HL-60 (cell line): ENCODE results near the gene WHAMM.

Experiments used
- DNase-seq, 2 experiments: peaks; one replicate each; pipeline ENCODE4 v3.0.0-alpha.2; 2010 to 2020; ENCODE audit warnings: low read depth in 1 of 2, low spot score in 1 of 2
- H3K27ac ChIP-seq: fragments of 250-450 bp; sonication (Bioruptor Pico); replicated peaks from 2 replicates; pipeline ENCODE4 v1.5.1; 2020; ENCODE audit warnings: mild to moderate bottlenecking, moderate library complexity
- H3K27me3 ChIP-seq: fragments of 250-450 bp; sonication (Bioruptor Pico); 2 replicates; pipeline ENCODE4 v1.5.1; 2021; ENCODE audit warnings: mild to moderate bottlenecking, moderate library complexity; ENCODE audit not compliant: insufficient read depth, poor library complexity, severe bottlenecking
- H3K4me3 ChIP-seq: replicated peaks from 2 replicates; pipeline ENCODE4 v1.5.1; 2011; ENCODE audit warnings: mild to moderate bottlenecking, control low read depth, low read length; ENCODE audit not compliant: insufficient read depth
- CTCF ChIP-seq: IDR thresholded peaks from one replicate; pipeline ENCODE4 v1.5.1; 2011; ENCODE audit warnings: low read length, control low read depth, inconsistent platforms; ENCODE audit not compliant: insufficient read depth
- GABPA ChIP-seq: IDR thresholded peaks from 2 replicates; pipeline ENCODE4 v1.6.1; 2012; ENCODE audit warnings: low read depth
- POLR2AphosphoS5 ChIP-seq: IDR thresholded peaks from 2 replicates; pipeline ENCODE4 v1.6.1; 2012; ENCODE audit warnings: low read depth
- REST ChIP-seq: IDR thresholded peaks from 2 replicates; pipeline ENCODE4 v1.6.1; 2012; ENCODE audit warnings: low read depth; ENCODE audit not compliant: insufficient replicate concordance
- SPI1 ChIP-seq: IDR thresholded peaks from 2 replicates; pipeline ENCODE4 v1.6.1; 2012; ENCODE audit warnings: low read depth, mild to moderate bottlenecking, borderline replicate concordance

WHAMM gene

GRCh38 chr15:82803793-82804574 is 5.4 kb upstream of the WHAMM start:
- H3K27me3 ChIP-seq = no peaks in the 10 kb centered on the region
- no peak overlapping the region for H3K4me3 ChIP-seq
- no peak for DNase-seq
- TF ChIP-seq SPI1 = no peak
- no peak for TF ChIP-seq GABPA
- no peak for TF ChIP-seq POLR2AphosphoS5
- TF ChIP-seq CTCF = no peak
- TF ChIP-seq REST = no peak
- H3K27ac ChIP-seq = no peak overlapping the region

GRCh38 chr15:82804575-82804949 is 4.9 kb upstream of the WHAMM start:
- no peak for TF ChIP-seq REST
- TF ChIP-seq CTCF = no peak
- no peak for TF ChIP-seq GABPA
- TF ChIP-seq SPI1 = no peak
- TF ChIP-seq POLR2AphosphoS5 = no peak
- no peak for DNase-seq

DNA sequence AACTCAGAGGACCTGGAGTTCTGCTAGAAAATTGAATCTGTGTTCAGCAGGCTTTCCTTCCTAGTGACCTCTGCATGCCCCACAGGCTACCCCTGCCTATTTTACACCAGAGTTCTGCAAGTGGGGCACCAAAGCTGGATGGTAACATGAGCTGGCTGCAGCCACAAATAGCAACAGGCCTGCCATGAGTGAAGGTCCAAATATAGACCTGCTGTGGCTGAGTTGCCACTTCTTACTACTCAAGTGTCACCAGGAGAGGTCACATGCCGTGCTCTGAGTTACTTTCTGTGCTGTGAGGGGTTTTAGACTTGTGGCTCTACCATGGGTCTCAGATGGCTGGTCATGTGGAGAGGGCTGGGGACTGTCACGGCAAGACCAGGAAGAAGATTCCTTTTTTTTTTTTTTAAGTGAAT is 3.4 kb upstream of the WHAMM start, which contains the start of gene FSD2:
Gene FSD2 (minus strand): TSS at position 76 of the 413 bp plus-strand sequence. CDS start 18,679 bp downstream, outside the sequence.
- no peaks in the 10 kb centered on the region for H3K27me3 ChIP-seq
- no peak within 1 kb of the TSS for H3K4me3 ChIP-seq
- no peak for DNase-seq
- H3K27ac ChIP-seq = no peak within 1 kb of the TSS
- no peak for TF ChIP-seq POLR2AphosphoS5
- no peak for TF ChIP-seq REST
- no peak for TF ChIP-seq SPI1
- no peak for TF ChIP-seq GABPA
- no peak for TF ChIP-seq CTCF

More at GRCh38 chr15:82804575-82804949, 4.9 kb upstream of the WHAMM start:
- Histone ChIP-seq H3K27me3 (no peaks in the 10 kb centered on the region), H3K4me3 (no peak overlapping the region), H3K27ac (no peak overlapping the region)
